ENCODE results near the gene SLC7A6. TPM values are rescaled to one million over a fixed set of nuclear protein-coding genes. Genes with fewer than 3 reads are reported as not detected.

Gene SLC7A6
- total RNA-seq, 1 experiment from 2014 or later: 28.5 TPM

GRCh38 chr16:68236137-68236825 lies 28.0 kb upstream of the SLC7A6 start:
- BruUV-seq (replicated peaks): TSS peak; percentile 58
- intact Hi-C loops (cut with micrococcal nuclease): loop anchor here (10.0 kb wide), 1 partner anchor 711 kb away; the partner anchor contains the start of gene RIPOR1
- TF ChIP-seq POLR2A (IDR thresholded peaks at IDR 0.05; ENCODE audit: borderline replicate concordance, extremely low read depth, insufficient read depth, insufficient read length) (peak; percentile 75), EGR1 (IDR thresholded peaks at IDR 0.05; ENCODE audit: low read depth) (no peak), REST (IDR thresholded peaks at IDR 0.05; ENCODE audit: low read depth) (no peak), ZFX (IDR thresholded peaks at IDR 0.05) (peak; percentile 53), TCF7L2 (IDR thresholded peaks at IDR 0.05; ENCODE audit: borderline replicate concordance, extremely low read depth, insufficient read depth, insufficient read length) (peak; percentile 41), YY1 (IDR thresholded peaks at IDR 0.05; ENCODE audit: extremely low read depth, insufficient replicate concordance, low read depth, low read length) (peak; percentile 3), POLR2AphosphoS5 (IDR thresholded peaks at IDR 0.05; ENCODE audit: low read depth, low read length) (peak; percentile 82)
- Histone ChIP-seq H3K4me3 (replicated peaks in 1 of 2; ENCODE audit: low read depth in 1 of 2, low read length in 2 of 2) (peak overlapping the region; percentile 56 to 88), H3K9me3 (ENCODE audit: control insufficient read depth in 1 of 2, insufficient read depth in 1 of 2, low read depth in 1 of 2, low read length in 2 of 2) (no peaks in the 10 kb centered on the region), H3K4me1 (ENCODE audit: control insufficient read depth in 1 of 2, insufficient read depth in 2 of 2, low read length in 2 of 2) (peaks cover 29 to 47% of the 10 kb centered on the region in 2 experiments), H2AFZ (ENCODE audit: low read depth, low read length, poor library complexity, severe bottlenecking) (no peak overlapping the region), H3K27me3 (ENCODE audit: insufficient read depth, low read length) (no peaks in the 10 kb centered on the region), H3K27ac (ENCODE audit: low read depth, low read length) (peak overlapping the region; percentile 86), H4K20me1 (ENCODE audit: insufficient read depth) (peaks cover 4% of the 10 kb centered on the region; the same call in 1 of the 2 replicates), H3K9me2 (ENCODE audit: insufficient read depth) (no peaks in the 10 kb centered on the region), H3K79me2 (ENCODE audit: insufficient read depth, low read length) (peaks cover 43% of the 10 kb centered on the region), H3K36me3 (ENCODE audit: control insufficient read depth in 1 of 2, insufficient read depth in 2 of 2, low read length in 2 of 2) (peaks cover 10 to 18% of the 10 kb centered on the region in 2 experiments; a peak in 3 of 4 replicates), H3K9ac (ENCODE audit: low read length) (peak overlapping the region; percentile 98), H3K4me2 (ENCODE audit: low read length) (peak overlapping the region; percentile 97)
- CTCF ChIA-PET: interaction anchor here (4.3 kb wide), 1 partner anchor 28 kb away, joined by 14 read pairs; the partner anchor contains the start of gene SLC7A6
- RAD21 ChIA-PET (ENCODE audit: low non-redundant PET in 1 of 2, low total read pairs in 2 of 2, uncharacterized antibody in 2 of 2, unreplicated experiment in 2 of 2): no interaction called here
- DNase-seq (ENCODE audit: low read depth, low spot score) (peak; percentile 84), ATAC-seq (peak; percentile 56)
- POLR2A ChIA-PET: interaction anchor here (0.6 to 0.9 kb wide), 2 partner anchors 148 to 756 kb away, joined by 4 read pairs; no protein-coding TSS in a partner anchor

All from HCT116 (cell line).